Stomach (tissue), 9 donors: ENCODE measurements around the gene NCOA5. TPM values are rescaled to one million over a fixed set of nuclear protein-coding genes. Genes with fewer than 3 reads are reported as not detected.
A peak's percentile ranks its signal among the peaks of the same experiment; 100 is the strongest.

Source experiments
- DNase-seq, 2 donors: peaks; one replicate each; pipeline versions ENCODE4 v3.0.0 to v3.0.0-alpha.2; 2013 to 2019
- H3K27ac ChIP-seq, 5 donors: fragments of 200-600 bp in 4 of 5; sonication (generic) in 4 of 5; one replicate each; pipeline ENCODE4 v1.5.1; 2013 to 2019; ENCODE audit warnings: mild to moderate bottlenecking in 1 of 5, moderate library complexity in 1 of 5
- H3K27me3 ChIP-seq, 3 donors: fragments of 200-600 bp; sonication (generic); one replicate each; pipeline ENCODE4 v1.5.1; 2017 to 2019; ENCODE audit warnings: mixed run types in 1 of 3
- H3K36me3 ChIP-seq, 4 donors: fragments of 200-600 bp; sonication (generic); 1 replicate in 3 of 4; 2 replicates in 1 of 4; pipeline ENCODE4 v1.5.1; 2016 to 2019
- H3K4me1 ChIP-seq, 4 donors: fragments of 200-600 bp; sonication (generic); one replicate each; pipeline ENCODE4 v1.5.1; 2016 to 2019
- H3K4me3 ChIP-seq, 4 donors: fragments of 200-600 bp; sonication (generic) in 3 of 4; one replicate each; pipeline ENCODE4 v1.5.1; 2016 to 2019; ENCODE audit warnings: mild to moderate bottlenecking in 1 of 4
- H3K9me3 ChIP-seq, 4 donors: fragments of 200-600 bp; sonication (generic); one replicate each; pipeline ENCODE4 v1.5.1; 2016 to 2019
- CTCF ChIP-seq, 7 experiments: fragments of 450-650 bp in 4 of 7; fragments of 200-600 bp in 3 of 7; sonication (generic) in 3 of 7; IDR thresholded peaks; one replicate each; pipeline ENCODE4 v1.5.1; 2016 to 2019; ENCODE audit warnings: antibody characterized with exemption in 7 of 7, control low read depth in 2 of 7, mild to moderate bottlenecking in 1 of 7
- EP300 ChIP-seq: sonication (generic); formaldehyde crosslinking; IDR thresholded peaks from one replicate; pipeline ENCODE4 v1.6.1; 2017; ENCODE audit warnings: antibody characterized with exemption
- POLR2A ChIP-seq, 4 donors: fragments of 450-650 bp; IDR thresholded peaks; one replicate each; pipeline ENCODE4 v1.6.1; 2016; ENCODE audit warnings: antibody characterized with exemption in 4 of 4, control low read depth in 2 of 4, mild to moderate bottlenecking in 1 of 4, moderate library complexity in 1 of 4
- POLR2AphosphoS5 ChIP-seq, 3 donors: sonication (generic); formaldehyde crosslinking; IDR thresholded peaks; one replicate each; pipeline ENCODE4 v1.6.1; 2016; ENCODE audit warnings: antibody characterized with exemption in 3 of 3
- WGBS, 5 donors: extraction: QIAGEN DNeasy Blood & Tissue Kit in 3 of 5; methylation state at CpG; one replicate each; pipeline versions ENCODE4 v1.1.5 to v1.1.7; 2013 to 2018; 5-methylcytosine and 5-hydroxymethylcytosine counted together
- intact Hi-C: fragments of 100-400 bp; cut with DNase I; formaldehyde crosslinking; loops from one replicate; pipeline ENCODE4 v1.15.1; 2023; ENCODE audit warnings: low total_unique reads
- polyA plus RNA-seq, 3 donors: library from polyadenylated mRNA; stranded (reverse); fragments of 200-250 nt; gene quantifications; one replicate each; pipeline ENCODE4 v1.2.3, GENCODE V29; 2013
- total RNA-seq, 5 donors: library from RNA; depleted of rRNA; stranded (reverse); fragments of >200 nt; gene quantifications; one replicate each; pipeline versions ENCODE4 v1.1.0 to v1.2.3, GENCODE V29; 2014 to 2016
- donor health status: healthy with polysubstance abuse.
- donor health status: Bipolar disorder and iron deficiency.
- donor health status: healthy.

Gene NCOA5
- total and polyA plus RNA-seq, 8 donors = 4.3 to 58.9 (median 11.4) TPM

GRCh38 chr20:46022411-46023147 is 67.2 kb downstream of the NCOA5 start:
- TF ChIP-seq CTCF (IDR thresholded peaks at IDR 0.05) = peak in 4 of 7 experiments; percentile 55 to 82 (median 73)
- TF ChIP-seq POLR2A (IDR thresholded peaks at IDR 0.05) = no peak
- Histone ChIP-seq H3K36me3 (no peaks in the 10 kb centered on the region), H3K27me3 (peaks cover 13 to 99% (median 49%) of the 10 kb centered on the region in 3 donors), H3K9me3 (no peaks in the 10 kb centered on the region), H3K27ac (no peak overlapping the region), H3K4me3 (peak overlapping the region; percentile 33 to 53 (median 44)), H3K4me1 (peaks cover 13 to 21% (median 20%) of the 10 kb centered on the region in 4 donors)
- intact Hi-C loops = loop anchor here (10.0 kb wide), 2 partner anchors 152 to 332 kb away; no protein-coding TSS in a partner anchor
- 1 to 3% (median 2%) methylated on average over 33 to 37 of the region's 37 CpGs for WGBS, 5 donors
- DNase-seq = peak; percentile 65 to 78

DNA sequence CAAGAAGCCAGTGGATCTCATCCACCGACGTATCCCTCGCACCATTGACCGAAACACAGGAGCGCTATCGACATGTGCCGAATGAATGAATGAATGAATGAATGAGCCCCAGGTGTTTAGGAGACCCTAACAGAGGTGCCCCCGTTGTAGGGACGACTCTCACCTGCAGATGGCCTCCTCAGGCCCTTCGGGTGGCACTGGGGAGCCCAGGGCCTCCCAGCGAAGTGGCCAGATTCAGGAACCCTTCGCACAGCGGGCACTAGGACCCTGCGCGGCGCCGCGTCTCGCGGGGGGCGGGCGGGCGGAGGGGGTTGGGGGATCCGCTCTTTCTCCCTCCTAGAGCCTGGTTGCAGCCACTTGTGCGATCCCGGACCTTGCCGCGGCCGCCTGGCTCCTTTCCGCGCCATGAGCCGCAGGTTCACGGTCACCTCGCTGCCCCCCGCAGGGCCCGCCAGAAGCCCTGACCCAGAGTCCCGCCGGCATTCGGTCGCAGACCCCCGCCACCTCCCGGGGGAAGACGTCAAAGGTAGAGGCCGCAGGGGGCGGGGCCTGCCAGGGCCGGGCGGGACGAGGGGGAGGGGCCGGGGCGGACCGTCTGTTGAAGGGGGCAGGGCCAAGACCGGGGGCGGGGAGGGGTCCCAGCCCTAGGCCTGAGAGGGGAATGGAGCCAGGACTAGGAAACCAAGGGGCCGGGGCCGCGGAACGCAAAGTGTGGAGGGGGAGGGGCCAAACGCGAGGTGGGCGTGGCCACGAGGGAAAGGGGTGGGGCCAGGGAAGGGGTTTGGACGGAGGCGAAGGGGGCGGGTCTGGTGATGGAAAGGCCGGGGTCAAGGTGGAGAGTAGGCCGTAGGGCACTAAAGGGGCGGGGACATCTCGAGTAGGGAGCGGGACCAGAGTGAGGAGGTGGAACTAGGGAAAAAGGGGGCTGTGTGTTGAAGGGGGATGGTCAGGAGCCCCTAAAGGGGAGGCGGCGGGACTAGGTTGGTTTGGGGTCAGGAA is 68.1 kb downstream of the NCOA5 start:
- no peak for TF ChIP-seq EP300
- no peak for TF ChIP-seq CTCF (IDR thresholded peaks at IDR 0.05)
- TF ChIP-seq POLR2AphosphoS5 (IDR thresholded peaks at IDR 0.05) = no peak
- no peak for TF ChIP-seq POLR2A (IDR thresholded peaks at IDR 0.05)

GRCh38 chr20:46020555-46020954 is 69.2 kb downstream of the NCOA5 start:
- intact Hi-C loops = loop anchor here (10.0 kb wide), 2 partner anchors 154 to 334 kb away; no protein-coding TSS in a partner anchor
- peaks cover 17 to 95% (median 41%) of the 10 kb centered on the region in 3 donors for H3K27me3 ChIP-seq

More for the DNA sequence above, 68.1 kb downstream of the NCOA5 start:
- 9 to 15% (median 9%) methylated on average over 36 to 71 of the region's 71 CpGs for WGBS, 5 donors
- H3K27ac ChIP-seq = peak overlapping the region in 1 of 5 donors; percentile 9
- no peaks in the 10 kb centered on the region for H3K36me3 ChIP-seq
- peak; percentile 39 to 65 for DNase-seq
- no peaks in the 10 kb centered on the region for H3K9me3 ChIP-seq
- peaks cover 13 to 95% (median 45%) of the 10 kb centered on the region in 3 donors for H3K27me3 ChIP-seq
- peaks cover 13 to 21% (median 20%) of the 10 kb centered on the region in 4 donors for H3K4me1 ChIP-seq
- intact Hi-C loops = loop anchor here (10.0 kb wide), 2 partner anchors 153 to 333 kb away; no protein-coding TSS in a partner anchor
- H3K4me3 ChIP-seq = peak overlapping the region; percentile 33 to 53 (median 44)

More at GRCh38 chr20:46020555-46020954, 69.2 kb downstream of the NCOA5 start:
- Histone ChIP-seq H3K27ac (no peak overlapping the region), H3K36me3 (no peaks in the 10 kb centered on the region), H3K4me3 (no peak overlapping the region), H3K9me3 (no peaks in the 10 kb centered on the region), H3K4me1 (peaks cover 13 to 21% (median 20%) of the 10 kb centered on the region in 4 donors)
- no peak for DNase-seq
- TF ChIP-seq EP300 = no peak
- TF ChIP-seq POLR2AphosphoS5 (IDR thresholded peaks at IDR 0.05) = no peak
- no peak for TF ChIP-seq POLR2A (IDR thresholded peaks at IDR 0.05)
- TF ChIP-seq CTCF (IDR thresholded peaks at IDR 0.05) = no peak
- WGBS, 5 donors = 68 to 80% (median 75%) methylated on average over 4 of the region's 4 CpGs
